H1 (cell line): ENCODE measurements around the gene SLC12A5. TPM values are rescaled to one million over a fixed set of nuclear protein-coding genes. Genes with fewer than 3 reads are reported as not detected.

Source experiments
- CTCF ChIA-PET: fragments of 300-600 bp; sonication (Branson Sonifier 250); formaldehyde crosslinking; loops from one replicate; lab custom pipeline; 2021; ENCODE audit not compliant: partially characterized antibody; lab: Charles Lee
- POLR2A ChIA-PET: fragments of 300-600 bp; sonication (Branson Sonifier 250); formaldehyde crosslinking; loops from one replicate; lab custom pipeline; 2021; ENCODE audit warnings: inconsistent platforms; ENCODE audit not compliant: partially characterized antibody; lab: Charles Lee
- DNase-seq, 2 experiments: peaks; one replicate each; pipeline versions ENCODE4 v3.0.0 to v3.0.0-alpha.2; 2010 to 2022; ENCODE audit warnings: low spot score in 2 of 2, low read depth in 1 of 2, mixed read lengths in 1 of 2
- FAIRE-seq: peaks from 2 replicates; lab custom pipeline; 2011; peaks lifted over from hg19 to GRCh38; lab: Jason Lieb, UNC
- H2AFZ ChIP-seq: 2 replicates; pipeline ENCODE4 v1.8.1; 2012; ENCODE audit warnings: low read length, inconsistent platforms
- H2AK5ac ChIP-seq: 2 replicates; pipeline ENCODE4 v1.6.1; 2013; ENCODE audit warnings: low read depth, low read length
- H2BK120ac ChIP-seq: replicated peaks from 2 replicates; pipeline ENCODE3; 2013; ENCODE audit warnings: low read depth, low read length, inconsistent platforms
- H2BK12ac ChIP-seq: 2 replicates; pipeline ENCODE4 v1.6.1; 2013; ENCODE audit warnings: low read depth, low read length
- H2BK15ac ChIP-seq: 2 replicates; pipeline ENCODE4 v1.6.1; 2013; ENCODE audit warnings: low read length
- H2BK20ac ChIP-seq: 2 replicates; pipeline ENCODE4 v1.6.1; 2013; ENCODE audit warnings: low read length
- H2BK5ac ChIP-seq: 2 replicates; pipeline ENCODE4 v1.6.1; 2013; ENCODE audit warnings: low read depth, low read length
- H3K14ac ChIP-seq: 2 replicates; pipeline ENCODE4 v1.6.1; 2013; ENCODE audit warnings: inconsistent platforms; ENCODE audit not compliant: insufficient read length
- H3K18ac ChIP-seq: 2 replicates; pipeline ENCODE4 v1.6.1; 2013; ENCODE audit warnings: low read length; ENCODE audit errors: extremely low read depth
- H3K23ac ChIP-seq: 2 replicates; pipeline ENCODE4 v1.6.1; 2013; ENCODE audit warnings: inconsistent platforms; ENCODE audit not compliant: insufficient read length
- H3K23me2 ChIP-seq: 2 replicates; pipeline ENCODE4 v1.6.1; 2013; ENCODE audit warnings: low read depth, low read length
- H3K27ac ChIP-seq: 2 replicates; pipeline ENCODE4 v1.6.1; 2011; ENCODE audit warnings: low read depth, low read length, inconsistent platforms
- H3K27me3 ChIP-seq, 4 experiments: replicated peaks in 1 of 4; 1 replicate in 1 of 4; 2 replicates in 3 of 4; pipeline versions ENCODE4 v1.6.1 to v1.8.1; 2011 to 2013; ENCODE audit warnings: low read length in 3 of 4, mild to moderate bottlenecking in 3 of 4, inconsistent platforms in 2 of 4, mixed read lengths in 2 of 4, moderate library complexity in 1 of 4; ENCODE audit not compliant: control insufficient read depth in 3 of 4, insufficient read depth in 3 of 4; ENCODE audit errors: extremely low read depth in 1 of 4
- H3K36me3 ChIP-seq, 4 experiments: 2 replicates each; pipeline versions ENCODE4 v1.6.1 to v1.8.1; 2011 to 2013; ENCODE audit warnings: mild to moderate bottlenecking in 4 of 4, low read length in 3 of 4, moderate library complexity in 2 of 4, control low read depth in 1 of 4, inconsistent platforms in 1 of 4; ENCODE audit not compliant: insufficient read depth in 4 of 4, control insufficient read depth in 2 of 4
- H3K4ac ChIP-seq: replicated peaks from 2 replicates; pipeline ENCODE3; 2013; ENCODE audit warnings: low read length, low read depth, mixed read lengths, inconsistent platforms; ENCODE audit not compliant: insufficient read length
- H3K4me1 ChIP-seq, 4 experiments: replicated peaks in 1 of 4; 1 replicate in 1 of 4; 2 replicates in 3 of 4; pipeline versions ENCODE4 v1.6.1 to v1.8.1; 2011 to 2013; ENCODE audit warnings: low read length in 3 of 4, inconsistent platforms in 2 of 4, mixed read lengths in 1 of 4; ENCODE audit not compliant: insufficient read depth in 4 of 4, control insufficient read depth in 3 of 4
- H3K4me2 ChIP-seq, 2 experiments: 2 replicates each; pipeline versions ENCODE4 v1.6.1 to v1.8.1; 2011 to 2013; ENCODE audit warnings: low read depth in 2 of 2, low read length in 2 of 2, control low read depth in 1 of 2, inconsistent platforms in 1 of 2, mild to moderate bottlenecking in 1 of 2; ENCODE audit not compliant: insufficient read depth in 1 of 2
- H3K4me3 ChIP-seq, 4 experiments: fragments of 200-600, 300-600 bp in 1 of 4; sonication (generic), shearing (Covaris generic), sonication (Bioruptor Twin) in 1 of 4; 2 replicates each; pipeline versions ENCODE4 v1.5.1 to v1.8.1; 2011 to 2016; ENCODE audit warnings: low read length in 4 of 4, low read depth in 3 of 4, control low read depth in 2 of 4, inconsistent platforms in 2 of 4, mild to moderate bottlenecking in 2 of 4, mixed read lengths in 1 of 4, moderate library complexity in 1 of 4; ENCODE audit not compliant: insufficient read depth in 2 of 4; ENCODE audit errors: extremely low read depth in 1 of 4
- H3K56ac ChIP-seq: replicated peaks from 2 replicates; pipeline ENCODE3; 2013; ENCODE audit warnings: low read depth, mild to moderate bottlenecking, mixed read lengths, low read length, inconsistent platforms; ENCODE audit not compliant: insufficient read length
- H3K79me1 ChIP-seq: 2 replicates; pipeline ENCODE4 v1.6.1; 2013; ENCODE audit warnings: low read depth, low read length, control low read depth
- H3K79me2 ChIP-seq, 2 experiments: 2 replicates each; pipeline versions ENCODE4 v1.6.1 to v1.8.1; 2012 to 2013; ENCODE audit warnings: low read length in 2 of 2, mild to moderate bottlenecking in 2 of 2, inconsistent platforms in 1 of 2; ENCODE audit not compliant: insufficient read depth in 2 of 2, control insufficient read depth in 1 of 2
- H3K9ac ChIP-seq, 4 experiments: replicated peaks in 1 of 4; 1 replicate in 1 of 4; 2 replicates in 3 of 4; pipeline versions ENCODE4 v1.6.1 to v1.8.1; 2011 to 2013; ENCODE audit warnings: low read depth in 3 of 4, low read length in 3 of 4, control low read depth in 2 of 4, mild to moderate bottlenecking in 2 of 4, moderate library complexity in 2 of 4, inconsistent platforms in 1 of 4; ENCODE audit errors: extremely low read depth in 1 of 4
- H3K9me3 ChIP-seq, 2 experiments: 2 replicates each; pipeline versions ENCODE4 v1.6.1 to v1.8.1; 2012 to 2013; ENCODE audit warnings: mild to moderate bottlenecking in 2 of 2, moderate library complexity in 2 of 2, control low read depth in 1 of 2, inconsistent platforms in 1 of 2, low read depth in 1 of 2, low read length in 1 of 2, mixed read lengths in 1 of 2; ENCODE audit not compliant: insufficient read depth in 2 of 2
- H4K20me1 ChIP-seq, 2 experiments: replicated peaks in 1 of 2; 2 replicates each; pipeline versions ENCODE3 to v1.8.1; 2011 to 2013; ENCODE audit warnings: inconsistent platforms in 2 of 2, low read length in 2 of 2, mild to moderate bottlenecking in 1 of 2; ENCODE audit not compliant: insufficient read depth in 2 of 2, control insufficient read depth in 1 of 2
- H4K5ac ChIP-seq: 2 replicates; pipeline ENCODE4 v1.6.1; 2013; ENCODE audit warnings: low read length, low read depth, mixed read lengths, inconsistent platforms; ENCODE audit not compliant: insufficient read length
- H4K8ac ChIP-seq: 2 replicates; pipeline ENCODE4 v1.8.0; 2013; ENCODE audit warnings: mild to moderate bottlenecking, moderate library complexity, low read length, inconsistent platforms; ENCODE audit not compliant: insufficient read depth; ENCODE audit errors: extremely low read depth
- H4K91ac ChIP-seq: replicated peaks from 2 replicates; pipeline ENCODE3; 2013; ENCODE audit warnings: low read length, mixed read lengths, inconsistent platforms; ENCODE audit not compliant: insufficient read length
- ASH2L ChIP-seq: fragments of 200-600, 300-600 bp; sonication (generic); IDR thresholded peaks from one replicate; pipeline ENCODE4 v1.7.1; 2017; ENCODE audit warnings: low read length
- CEBPB ChIP-seq: IDR thresholded peaks from 2 replicates; pipeline ENCODE4 v1.6.1; 2012; ENCODE audit warnings: low read depth, low read length
- CHD2 ChIP-seq: IDR thresholded peaks from 2 replicates; pipeline ENCODE4 v1.6.1; 2012; ENCODE audit warnings: low read length, improper control_type of control experiment
- JUN ChIP-seq: IDR thresholded peaks from 2 replicates; pipeline ENCODE4 v1.6.1; 2011; ENCODE audit warnings: low read depth, mild to moderate bottlenecking, improper control_type of control experiment, low read length
- KDM5A ChIP-seq: fragments of 200-600 bp; IDR thresholded peaks from 2 replicates; pipeline ENCODE4 v1.7.1; 2012; ENCODE audit warnings: mild to moderate bottlenecking, low read length, inconsistent platforms, mixed read lengths
- PHF8 ChIP-seq: fragments of 200-600 bp; sonication (generic); conservative IDR thresholded peaks from 2 replicates; pipeline ENCODE4 v1.7.1; 2012; ENCODE audit warnings: low read depth, mild to moderate bottlenecking, inconsistent platforms, low read length, moderate library complexity
- SIN3A ChIP-seq, 2 experiments: IDR thresholded peaks in 1 of 2; conservative IDR thresholded peaks in 1 of 2; 2 replicates each; pipeline ENCODE4 v1.6.1; 2011 to 2012; ENCODE audit warnings: low read length in 2 of 2, improper control_type of control experiment in 1 of 2, low read depth in 1 of 2, mild to moderate bottlenecking in 1 of 2
- SP1 ChIP-seq: IDR thresholded peaks from 2 replicates; pipeline ENCODE4 v1.6.1; 2011; ENCODE audit warnings: low read depth, low read length
- TAF1 ChIP-seq: IDR thresholded peaks from 2 replicates; pipeline ENCODE4 v1.6.1; 2011; ENCODE audit warnings: mild to moderate bottlenecking, low read depth, low read length
- WGBS, 2 experiments: shearing (Covaris generic) in 1 of 2; methylation state at CpG; one replicate each; pipeline versions ENCODE4 v1.1.6 to v1.1.7; 2013 to 2015; ENCODE audit warnings: low lambda C conversion rate in 2 of 2, mixed read lengths in 2 of 2, inconsistent platforms in 1 of 2, low coverage in 1 of 2, missing lambda C conversion rate in 1 of 2; ENCODE audit not compliant: insufficient replicate concordance in 2 of 2, insufficient coverage in 1 of 2, insufficient read length in 1 of 2; ENCODE audit errors: extremely low coverage in 1 of 2, missing lambda C conversion rate in 1 of 2; 5-methylcytosine and 5-hydroxymethylcytosine counted together
- polyA plus RNA-seq, 7 experiments: library from polyadenylated mRNA; depleted of rRNA in 3 of 7; stranded (reverse) in 5 of 7; unstranded in 2 of 7; fragments of >200 nt in 5 of 7; fragments of 200-250 nt in 2 of 7; gene quantifications; 1 replicate in 5 of 7; 2 replicates in 1 of 7; 4 replicates in 1 of 7; pipeline versions ENCODE4 v1.2.1 to v1.2.3, GENCODE V29; 2011 to 2013; ENCODE audit warnings: missing spikeins in 2 of 7, mixed read lengths in 2 of 7
- total RNA-seq: library from RNA; stranded (reverse); fragmentation: NEBNext Ultra II Directional; extraction: Animal tissue kit (Norgen Biotek cat#: 25700); gene quantifications from 2 replicates; pipeline ENCODE4 v1.2.1, GENCODE V29; 2021

Gene SLC12A5
- total and polyA plus RNA-seq, 2 of the 8 experiments (the other 6 are each of a cell fraction or from before 2014, with no cell fraction given): 1.9 to 7.3 TPM

DNA sequence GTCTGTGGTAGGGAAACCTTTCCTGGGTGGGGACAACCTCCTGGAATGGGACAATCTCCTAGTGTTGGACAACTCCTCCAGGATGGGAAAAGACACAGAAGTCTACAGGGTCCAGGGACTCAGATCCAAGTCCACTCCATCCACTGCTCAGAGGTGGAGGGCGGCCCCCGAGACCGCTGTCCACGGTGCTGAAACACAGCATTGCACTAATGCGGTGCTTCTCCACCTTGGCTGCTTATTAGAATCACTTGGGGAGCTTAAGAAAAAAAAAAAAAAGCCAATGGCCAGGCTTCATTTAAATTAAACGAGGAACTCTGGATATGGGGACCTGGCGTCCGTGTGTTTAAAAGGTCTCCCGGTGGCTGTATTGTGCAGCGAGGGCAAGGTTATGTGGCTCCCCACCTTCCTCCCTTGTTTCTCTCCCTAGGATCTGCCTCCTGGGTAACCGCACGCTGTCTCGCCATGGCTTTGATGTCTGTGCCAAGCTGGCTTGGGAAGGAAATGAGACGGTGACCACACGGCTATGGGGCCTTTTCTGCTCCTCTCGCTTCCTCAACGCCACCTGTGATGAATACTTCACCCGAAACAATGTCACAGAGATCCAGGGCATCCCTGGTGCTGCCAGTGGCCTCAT lies 12.0 kb downstream of the SLC12A5 start:
- Histone ChIP-seq H2BK20ac (no peak overlapping the region), H3K56ac (no peak overlapping the region), H3K79me1 (no peaks in the 10 kb centered on the region), H3K4me2 (no peak overlapping the region), H3K4ac (no peak overlapping the region), H4K8ac (no peak overlapping the region; the same call in 1 of the 2 replicates), H2AFZ (no peak overlapping the region), H2BK12ac (no peak overlapping the region), H3K14ac (no peak overlapping the region), H2BK15ac (no peak overlapping the region), H3K23ac (no peak overlapping the region), H3K9me3 (no peaks in the 10 kb centered on the region), H3K18ac (no peak overlapping the region), H2BK5ac (no peak overlapping the region), H3K4me3 (no peak overlapping the region), H4K20me1 (peaks cover 0 to 7% of the 10 kb centered on the region in 2 experiments), H3K36me3 (no peaks in the 10 kb centered on the region), H3K27ac (no peak overlapping the region), H3K9ac (no peak overlapping the region), H4K91ac (no peak overlapping the region), H2AK5ac (no peak overlapping the region), H3K4me1 (peaks cover 0 to 7% (median 3%) of the 10 kb centered on the region in 4 experiments; a peak in 3 of 7 replicates), H3K23me2 (no peaks in the 10 kb centered on the region), H2BK120ac (no peak overlapping the region), H3K27me3 (peaks cover 0 to 7% (median 2%) of the 10 kb centered on the region in 4 experiments; a peak in 3 of 7 replicates), H4K5ac (no peak overlapping the region), H3K79me2 (no peaks in the 10 kb centered on the region)
- CTCF ChIA-PET: interaction anchor here (0.6 to 3.9 kb wide), 5 partner anchors 13 to 264 kb away, joined by 3 to 20 read pairs (median 3); no protein-coding TSS in a partner anchor
- peak in 1 of 2 experiments; percentile 93 for DNase-seq
- peak; percentile 28 for FAIRE-seq
- 40% methylated on average over 18 of the region's 18 CpGs; no CpG with 5 or more reads in 1 of the 2 experiments for WGBS, 2 experiments
- no peak for TF ChIP-seq CEBPB
- TF ChIP-seq PHF8: no peak
- TF ChIP-seq SIN3A (conservative IDR thresholded peaks at IDR 0.05 in 1 of 2, IDR thresholded peaks at IDR 0.05 in 1 of 2; ENCODE audit: low read depth in 1 of 2, low read length in 2 of 2): peak; percentile 45 to 74; a peak in 1 of 4 replicates
- TF ChIP-seq ASH2L: no peak
- no peak for TF ChIP-seq CHD2
- TF ChIP-seq JUN: no peak
- TF ChIP-seq TAF1: no peak
- 0 out of 2 replicates have a peak, but pooled peaks have one; percentile 21 for TF ChIP-seq SP1
- TF ChIP-seq KDM5A: no peak
- POLR2A ChIA-PET: interaction anchor here (0.7 to 1.5 kb wide), 5 partner anchors 9 to 48 kb away, joined by 3 to 6 read pairs (median 4); no protein-coding TSS in a partner anchor
